Measurements from ENCODE around the gene CADM1. TPM values are rescaled to one million over a fixed set of nuclear protein-coding genes. Genes with fewer than 3 reads are reported as not detected.

The CADM1 gene
- total RNA-seq, 1 experiment from 2014 or later: 1.1 TPM

DNA sequence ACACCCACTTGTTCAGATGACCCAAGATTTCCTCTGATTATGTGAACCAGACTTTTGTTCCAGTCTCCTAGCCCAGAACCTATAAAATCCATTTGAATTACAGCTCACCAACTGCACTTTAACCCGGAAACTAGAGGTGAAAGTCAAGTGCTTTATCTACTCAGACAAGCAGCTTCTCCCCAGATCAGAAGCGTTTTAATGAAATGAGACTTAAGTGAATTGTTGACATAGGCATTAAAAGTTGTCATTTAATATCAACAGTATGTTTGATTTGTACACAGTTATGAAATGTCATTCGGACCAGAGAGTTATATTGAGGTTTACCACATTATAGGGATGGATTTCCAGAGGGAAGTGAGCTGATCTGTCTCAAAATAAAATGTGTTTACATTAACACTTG is 52.0 kb downstream of the CADM1 start:
- ChIA-PET POLR2A (ENCODE audit: unreplicated experiment) (no interaction called here), CTCF (no interaction called here)
- Histone ChIP-seq H3K27ac (ENCODE audit: low read length) (no peak overlapping the region), H3K4me3 (ENCODE audit: low read length) (no peak overlapping the region), H3K9ac (ENCODE audit: low read length) (no peak overlapping the region), H3K4me1 (ENCODE audit: insufficient read depth, low read length) (no peaks in the 10 kb centered on the region), H3K4me2 (ENCODE audit: low read length) (no peak overlapping the region), H3K79me2 (ENCODE audit: low read length) (no peaks in the 10 kb centered on the region), H2AFZ (ENCODE audit: low read length) (no peak overlapping the region), H3K9me2 (replicated peaks; ENCODE audit: low read length) (no peaks in the 10 kb centered on the region), H4K20me1 (ENCODE audit: low read length) (no peaks in the 10 kb centered on the region), H3K27me3 (ENCODE audit: low read length) (no peaks in the 10 kb centered on the region), H3K36me3 (ENCODE audit: low read depth, low read length) (no peaks in the 10 kb centered on the region; the same call in 1 of the 2 replicates), H3K9me3 (ENCODE audit: low read length) (peaks cover 30% of the 10 kb centered on the region; the same call in 1 of the 2 replicates), H3F3A (ENCODE audit: low read length, unreplicated experiment) (no peaks in the 10 kb centered on the region)
- TF ChIP-seq, protein P1, sequence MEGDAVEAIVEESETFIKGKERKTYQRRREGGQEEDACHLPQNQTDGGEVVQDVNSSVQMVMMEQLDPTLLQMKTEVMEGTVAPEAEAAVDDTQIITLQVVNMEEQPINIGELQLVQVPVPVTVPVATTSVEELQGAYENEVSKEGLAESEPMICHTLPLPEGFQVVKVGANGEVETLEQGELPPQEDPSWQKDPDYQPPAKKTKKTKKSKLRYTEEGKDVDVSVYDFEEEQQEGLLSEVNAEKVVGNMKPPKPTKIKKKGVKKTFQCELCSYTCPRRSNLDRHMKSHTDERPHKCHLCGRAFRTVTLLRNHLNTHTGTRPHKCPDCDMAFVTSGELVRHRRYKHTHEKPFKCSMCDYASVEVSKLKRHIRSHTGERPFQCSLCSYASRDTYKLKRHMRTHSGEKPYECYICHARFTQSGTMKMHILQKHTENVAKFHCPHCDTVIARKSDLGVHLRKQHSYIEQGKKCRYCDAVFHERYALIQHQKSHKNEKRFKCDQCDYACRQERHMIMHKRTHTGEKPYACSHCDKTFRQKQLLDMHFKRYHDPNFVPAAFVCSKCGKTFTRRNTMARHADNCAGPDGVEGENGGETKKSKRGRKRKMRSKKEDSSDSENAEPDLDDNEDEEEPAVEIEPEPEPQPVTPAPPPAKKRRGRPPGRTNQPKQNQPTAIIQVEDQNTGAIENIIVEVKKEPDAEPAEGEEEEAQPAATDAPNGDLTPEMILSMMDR (conservative IDR thresholded peaks at IDR 0.05; ENCODE audit: low read depth, low read length): no peak
- no peak for TF ChIP-seq EZH2 (IDR thresholded peaks at IDR 0.05; ENCODE audit: low read length, unreplicated experiment)
- no peak for TF ChIP-seq EZH2phosphoT487 (IDR thresholded peaks at IDR 0.05; ENCODE audit: borderline replicate concordance, low read length)
- BruUV-seq (replicated peaks): no TSS peak
- ATAC-seq: no peak
- intact Hi-C loops (cut with micrococcal nuclease): no loop called here
- DNase-seq: no peak

DNA sequence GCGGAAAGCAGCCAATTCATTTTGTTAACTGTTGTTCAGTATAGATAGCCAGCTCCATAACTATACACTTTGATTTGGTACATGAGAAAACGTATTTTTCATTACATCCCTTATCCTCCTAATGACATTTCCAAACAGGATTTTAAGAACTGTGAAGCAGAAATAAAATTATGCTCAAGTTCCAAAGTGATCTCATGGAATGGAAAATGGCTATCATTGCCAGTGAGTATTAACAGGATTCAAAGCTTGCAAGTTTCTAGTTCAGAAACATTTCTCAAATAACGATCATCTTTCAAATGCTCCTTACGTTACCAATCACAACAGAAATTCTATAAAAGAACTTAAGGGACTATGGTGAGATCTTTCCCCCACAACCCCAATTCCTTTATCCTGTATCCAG is 53.7 kb downstream of the CADM1 start:
- no TSS peak for BruUV-seq (replicated peaks)
- ATAC-seq (no peak), DNase-seq (no peak)
- ChIA-PET CTCF (no interaction called here), POLR2A (ENCODE audit: unreplicated experiment) (no interaction called here)
- no peaks in the 10 kb centered on the region for H3K4me1 ChIP-seq (ENCODE audit: insufficient read depth, low read length)
- no peak overlapping the region for H2AFZ ChIP-seq (ENCODE audit: low read length)
- intact Hi-C loops (cut with micrococcal nuclease): no loop called here
- H3K4me3 ChIP-seq (ENCODE audit: low read length): no peak overlapping the region
- no peaks in the 10 kb centered on the region; the same call in 1 of the 2 replicates for H3K36me3 ChIP-seq (ENCODE audit: low read depth, low read length)
- no peak overlapping the region for H3K4me2 ChIP-seq (ENCODE audit: low read length)
- no peaks in the 10 kb centered on the region for H4K20me1 ChIP-seq (ENCODE audit: low read length)
- no peaks in the 10 kb centered on the region for H3K27me3 ChIP-seq (ENCODE audit: low read length)
- H3K9me3 ChIP-seq (ENCODE audit: low read length): peaks cover 30% of the 10 kb centered on the region; the same call in 1 of the 2 replicates
- no peaks in the 10 kb centered on the region for H3F3A ChIP-seq (ENCODE audit: low read length, unreplicated experiment)
- no peaks in the 10 kb centered on the region for H3K9me2 ChIP-seq (replicated peaks; ENCODE audit: low read length)
- no peak overlapping the region for H3K27ac ChIP-seq (ENCODE audit: low read length)
- no peaks in the 10 kb centered on the region for H3K79me2 ChIP-seq (ENCODE audit: low read length)
- H3K9ac ChIP-seq (ENCODE audit: low read length): no peak overlapping the region
- TF ChIP-seq EZH2phosphoT487 (IDR thresholded peaks at IDR 0.05; ENCODE audit: borderline replicate concordance, low read length): no peak
- TF ChIP-seq, protein P1 (conservative IDR thresholded peaks at IDR 0.05; ENCODE audit: low read depth, low read length): no peak
- TF ChIP-seq EZH2 (IDR thresholded peaks at IDR 0.05; ENCODE audit: low read length, unreplicated experiment): no peak

DNA sequence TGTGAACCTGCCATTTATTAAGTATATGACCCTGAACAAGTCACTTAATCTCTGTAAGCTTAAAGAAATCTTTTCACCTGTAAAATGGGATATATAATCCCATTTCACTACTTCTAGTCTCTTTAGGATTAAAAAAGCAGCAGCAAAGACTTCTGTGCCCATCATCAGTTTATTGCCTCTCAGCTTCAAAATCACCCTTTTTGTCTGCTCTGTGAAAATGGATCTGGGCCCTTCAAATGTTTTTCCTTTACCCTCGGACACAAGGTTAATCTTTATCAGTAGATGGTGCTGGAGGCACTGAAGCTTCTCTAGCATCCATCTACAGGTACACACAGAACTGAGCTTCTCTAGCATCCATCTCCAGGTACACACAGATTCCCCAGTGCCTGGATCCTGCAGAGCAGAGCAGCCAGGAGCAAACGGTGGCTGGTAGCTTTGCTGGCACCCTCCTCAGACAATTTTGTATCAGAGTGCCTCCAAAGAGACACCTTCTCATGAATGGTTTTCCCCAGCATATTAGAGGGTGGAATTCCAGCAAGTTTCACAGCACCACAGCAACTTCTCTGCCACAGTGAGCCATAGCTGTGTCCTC is 56.8 kb downstream of the CADM1 start:
- H3K4me2 ChIP-seq (ENCODE audit: low read length): no peak overlapping the region
- no peak overlapping the region for H3K4me3 ChIP-seq (ENCODE audit: low read length)
- peaks cover 36% of the 10 kb centered on the region for H3K9me3 ChIP-seq (ENCODE audit: low read length)
- intact Hi-C loops (cut with micrococcal nuclease): no loop called here
- H4K20me1 ChIP-seq (ENCODE audit: low read length): no peaks in the 10 kb centered on the region
- POLR2A ChIA-PET (ENCODE audit: unreplicated experiment): no interaction called here
- no peak overlapping the region for H3K9ac ChIP-seq (ENCODE audit: low read length)
- H3K27me3 ChIP-seq (ENCODE audit: low read length): no peaks in the 10 kb centered on the region
- H2AFZ ChIP-seq (ENCODE audit: low read length): no peak overlapping the region
- no peaks in the 10 kb centered on the region for H3K79me2 ChIP-seq (ENCODE audit: low read length)
- no peak for TF ChIP-seq EZH2phosphoT487 (IDR thresholded peaks at IDR 0.05; ENCODE audit: borderline replicate concordance, low read length)
- TF ChIP-seq EZH2 (IDR thresholded peaks at IDR 0.05; ENCODE audit: low read length, unreplicated experiment): no peak
- TF ChIP-seq, protein P1 (conservative IDR thresholded peaks at IDR 0.05; ENCODE audit: low read depth, low read length): no peak
- no peaks in the 10 kb centered on the region for H3K9me2 ChIP-seq (replicated peaks; ENCODE audit: low read length)
- CTCF ChIA-PET: no interaction called here
- H3K36me3 ChIP-seq (ENCODE audit: low read depth, low read length): no peaks in the 10 kb centered on the region; the same call in 1 of the 2 replicates
- DNase-seq (no peak), ATAC-seq (no peak)
- H3K4me1 ChIP-seq (ENCODE audit: insufficient read depth, low read length): no peaks in the 10 kb centered on the region
- BruUV-seq (replicated peaks): no TSS peak
- H3K27ac ChIP-seq (ENCODE audit: low read length): no peak overlapping the region
- no peaks in the 10 kb centered on the region for H3F3A ChIP-seq (ENCODE audit: low read length, unreplicated experiment)
